ENCODE measurements around the gene DDX51.
A peak's percentile ranks its signal among the peaks of the same experiment; 100 is the strongest.

The DDX51 gene

DNA sequence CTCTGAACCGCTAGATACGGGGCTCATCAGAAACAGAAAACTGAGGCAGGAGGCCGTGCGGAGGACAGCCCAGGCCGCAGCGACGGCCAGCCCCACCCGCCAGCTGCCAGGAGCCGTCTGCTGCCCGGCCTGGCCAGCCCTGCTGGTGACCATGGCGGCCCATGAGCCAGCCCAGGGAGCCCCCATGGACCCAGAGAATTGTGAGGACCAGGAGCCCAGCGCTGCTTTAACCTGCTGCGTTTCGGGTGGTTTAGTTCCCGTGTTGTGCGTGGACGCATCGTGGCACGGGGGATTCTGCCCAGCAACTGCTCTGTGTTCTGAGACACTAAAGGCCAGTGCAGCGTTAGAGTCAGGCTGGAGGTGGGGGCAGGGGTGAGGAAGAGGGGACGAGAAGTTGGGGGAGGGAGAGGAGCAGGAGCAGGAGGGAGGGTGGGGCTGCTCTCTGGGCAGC lies 44.4 kb upstream of the DDX51 start:
- H3K27ac ChIP-seq, result no peak overlapping the region
- no peak for TF ChIP-seq CTCF (conservative IDR thresholded peaks at IDR 0.05)

DNA sequence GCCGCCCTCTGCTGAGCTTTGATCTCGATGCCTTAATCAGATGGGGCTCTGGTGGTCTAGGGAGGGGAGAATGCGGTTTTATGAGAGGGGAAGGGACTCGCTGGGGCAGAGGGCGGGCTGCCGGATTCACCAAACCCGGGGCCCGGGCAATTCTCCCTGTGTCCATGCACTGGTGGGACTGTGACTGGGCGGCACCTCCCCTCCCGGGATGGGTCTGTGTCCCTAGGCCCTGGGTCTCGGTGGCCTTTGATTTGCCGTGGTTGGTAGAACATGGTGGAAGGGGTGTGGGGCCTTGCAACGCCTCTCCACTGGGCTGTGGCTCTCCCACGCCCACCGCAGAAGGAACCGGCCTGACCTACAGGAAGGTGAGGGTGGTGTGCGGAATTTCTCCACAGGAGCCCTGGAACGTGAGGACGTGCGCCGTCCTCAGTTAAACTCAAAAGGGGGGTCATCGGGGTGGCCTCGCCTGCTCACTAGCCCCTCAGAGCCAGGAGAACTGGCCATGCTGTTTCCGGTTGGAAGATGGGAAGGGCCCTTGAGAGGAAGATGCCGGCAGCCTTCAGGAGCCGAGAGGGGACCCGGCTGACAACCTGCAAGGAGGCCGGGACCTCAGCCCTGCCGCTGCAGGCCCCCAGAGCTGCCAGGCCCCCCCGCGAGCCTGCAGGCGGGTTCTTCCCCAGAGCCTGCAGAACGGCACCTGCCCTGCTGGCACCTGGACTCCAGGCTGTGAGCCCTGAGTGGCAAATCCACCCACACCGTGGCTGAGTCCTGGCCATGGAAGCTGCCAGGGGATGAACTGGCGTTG lies 43.7 kb upstream of the DDX51 start:
- no peak overlapping the region for H3K27ac ChIP-seq
- TF ChIP-seq CTCF (conservative IDR thresholded peaks at IDR 0.05), result no peak

DNA sequence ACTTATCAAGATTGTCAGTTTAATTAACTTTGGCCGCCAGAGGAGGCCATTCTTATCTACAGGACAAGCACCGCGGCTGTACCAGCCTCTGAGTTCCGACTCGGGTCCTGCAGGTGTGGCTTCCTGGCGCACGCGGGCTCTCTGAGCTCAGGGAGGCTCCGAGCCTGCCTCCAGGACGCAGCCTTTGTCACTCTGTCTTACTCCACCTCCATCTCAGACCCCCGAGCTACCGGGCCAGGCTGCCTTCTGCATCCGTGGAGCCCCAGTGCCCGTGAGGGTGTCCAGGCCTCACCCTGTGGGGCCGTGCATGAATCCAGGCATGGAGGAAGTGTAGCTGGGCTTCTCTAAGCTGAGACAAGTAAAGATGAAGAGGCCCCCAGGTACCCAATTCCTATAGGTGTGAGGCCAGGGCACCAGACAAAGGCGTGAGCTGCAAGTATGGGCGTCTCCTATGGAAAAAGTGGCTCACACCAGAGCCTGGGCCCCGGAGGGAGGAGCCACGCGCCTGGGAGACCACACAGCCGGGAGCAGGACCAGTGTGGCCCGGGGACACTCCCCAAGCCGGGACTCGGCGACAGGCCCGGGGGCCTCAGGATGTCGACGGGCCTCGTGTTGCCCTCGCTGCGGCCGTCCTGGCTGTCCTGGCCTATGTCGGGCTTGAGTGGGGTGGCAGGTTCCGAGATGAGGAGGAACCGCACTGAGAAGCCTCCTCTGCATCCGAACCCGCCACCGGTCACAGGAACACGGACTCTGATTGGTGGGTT lies 42.9 kb upstream of the DDX51 start:
- peak; percentile 40 for TF ChIP-seq CTCF (conservative IDR thresholded peaks at IDR 0.05)
- no peak overlapping the region for H3K27ac ChIP-seq

- H3K27ac ChIP-seq, result no peak overlapping the region
- TF ChIP-seq CTCF (conservative IDR thresholded peaks at IDR 0.05), result no peak
Measured at GRCh38 chr12:132186208-132186856, 42.2 kb upstream of the DDX51 start.

DNA sequence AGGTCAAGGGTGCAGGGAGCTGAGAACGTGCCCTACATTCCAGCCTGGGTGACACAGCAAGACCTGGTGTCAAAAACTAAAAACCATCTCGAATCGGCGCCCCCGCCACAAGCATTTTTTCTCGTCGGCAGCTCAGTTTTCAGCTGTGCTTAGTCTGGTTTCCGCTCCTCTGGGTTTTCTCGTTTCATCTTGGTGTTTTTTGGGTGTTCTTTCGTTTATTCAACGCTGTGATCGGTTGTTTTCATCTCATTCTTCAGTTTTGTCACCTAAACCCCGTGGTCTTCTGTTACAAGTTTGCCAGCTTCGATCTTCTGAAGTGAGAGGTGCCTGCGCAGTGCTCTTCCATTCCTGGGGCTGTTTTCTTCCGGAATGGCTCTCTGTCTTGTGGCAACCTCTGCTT lies 41.6 kb upstream of the DDX51 start:
- H3K27ac ChIP-seq, result no peak overlapping the region
- TF ChIP-seq CTCF (conservative IDR thresholded peaks at IDR 0.05), result no peak

DNA sequence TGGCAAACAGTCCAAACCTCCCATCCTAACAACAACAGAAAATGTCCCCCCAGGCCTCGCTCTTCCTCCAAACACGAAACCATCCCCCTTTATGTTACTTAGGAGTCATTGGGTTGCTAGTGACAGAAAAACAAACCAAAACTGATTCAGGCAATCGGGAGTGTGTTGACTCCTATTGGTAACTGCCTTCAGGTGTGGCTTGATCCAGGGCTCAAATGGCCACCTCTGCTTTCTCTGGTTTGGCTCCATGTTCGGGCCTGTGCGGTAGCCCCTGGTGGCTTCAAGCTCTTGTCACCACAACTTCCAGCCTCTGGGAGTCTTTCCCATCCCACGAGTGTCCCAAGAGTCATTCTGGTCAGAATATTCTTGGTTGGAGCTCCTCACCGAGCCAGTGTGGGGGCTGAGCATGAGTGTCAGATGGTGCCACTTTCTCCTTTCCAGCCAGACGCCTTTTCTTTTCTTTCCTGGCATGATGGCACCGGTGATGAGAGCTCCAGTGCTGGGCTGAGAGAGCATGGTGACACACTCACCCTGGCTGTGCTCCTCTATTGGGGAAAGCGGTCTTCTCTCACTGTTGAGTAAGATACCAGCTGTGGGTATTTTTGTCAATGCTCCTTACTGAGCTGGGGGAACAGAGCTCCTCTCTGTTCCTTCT lies 38.7 kb upstream of the DDX51 start:
- TF ChIP-seq CTCF (conservative IDR thresholded peaks at IDR 0.05), result no peak
- H3K27ac ChIP-seq, result no peak overlapping the region

Measured in VCaP (cell line).